Epithelial cell of proximal tubule (primary cell): ENCODE data around the gene ZSWIM6. TPM values are rescaled to one million over a fixed set of nuclear protein-coding genes. Genes with fewer than 3 reads are reported as not detected.

Source experiments
- DNase-seq: peaks from one replicate; pipeline ENCODE4 v3.0.0-alpha.2; 2011; ENCODE audit warnings: low read depth
- H3K4me3 ChIP-seq: 2 replicates; pipeline ENCODE4 v1.5.1; 2011; ENCODE audit warnings: low read depth, mild to moderate bottlenecking, low read length
- CTCF ChIP-seq: conservative IDR thresholded peaks from 2 replicates; pipeline ENCODE4 v1.5.1; 2012; ENCODE audit warnings: low read depth, mild to moderate bottlenecking, low read length
- total RNA-seq: library from RNA; depleted of rRNA; stranded (reverse); fragments of >200 nt; gene quantifications from 2 replicates; pipeline ENCODE4 v1.2.3, GENCODE V29; 2015

The ZSWIM6 gene
- total RNA-seq, 1 donor from 2014 or later: 8.2 TPM

- DNase-seq: no peak
- no peak for TF ChIP-seq CTCF
- H3K4me3 ChIP-seq: no peak overlapping the region
Observed at GRCh38 chr5:61504143-61504770, 172.2 kb downstream of the ZSWIM6 start.

GRCh38 chr5:61505281-61505680 lies 173.2 kb downstream of the ZSWIM6 start:
- no peak overlapping the region for H3K4me3 ChIP-seq
- no peak for TF ChIP-seq CTCF
- DNase-seq: no peak

- no peak for DNase-seq
- no peak overlapping the region for H3K4me3 ChIP-seq
- TF ChIP-seq CTCF: no peak
Observed at GRCh38 chr5:61507232-61507631, 175.2 kb downstream of the ZSWIM6 start.

DNA sequence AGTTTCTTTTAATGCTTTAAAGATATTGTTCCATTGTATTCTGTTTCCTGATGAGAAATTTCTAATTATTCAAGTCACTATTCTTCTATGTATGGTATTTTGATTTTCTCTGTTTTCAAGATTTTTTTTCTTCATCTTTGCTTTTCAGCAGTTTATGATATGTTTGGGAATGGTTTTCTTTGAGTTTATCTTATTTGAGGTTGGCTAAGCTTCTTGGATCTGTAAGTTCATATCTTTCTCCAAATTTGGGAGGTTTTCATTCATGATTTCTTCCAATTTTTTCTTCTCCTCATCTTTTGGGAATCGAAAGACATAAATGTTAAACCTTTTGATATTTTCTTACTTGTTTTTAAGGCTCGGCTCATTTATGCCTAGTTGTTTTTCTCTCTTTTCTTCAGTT lies 184.9 kb downstream of the ZSWIM6 start:
- H3K4me3 ChIP-seq: no peak overlapping the region
- DNase-seq: no peak
- no peak for TF ChIP-seq CTCF

DNA sequence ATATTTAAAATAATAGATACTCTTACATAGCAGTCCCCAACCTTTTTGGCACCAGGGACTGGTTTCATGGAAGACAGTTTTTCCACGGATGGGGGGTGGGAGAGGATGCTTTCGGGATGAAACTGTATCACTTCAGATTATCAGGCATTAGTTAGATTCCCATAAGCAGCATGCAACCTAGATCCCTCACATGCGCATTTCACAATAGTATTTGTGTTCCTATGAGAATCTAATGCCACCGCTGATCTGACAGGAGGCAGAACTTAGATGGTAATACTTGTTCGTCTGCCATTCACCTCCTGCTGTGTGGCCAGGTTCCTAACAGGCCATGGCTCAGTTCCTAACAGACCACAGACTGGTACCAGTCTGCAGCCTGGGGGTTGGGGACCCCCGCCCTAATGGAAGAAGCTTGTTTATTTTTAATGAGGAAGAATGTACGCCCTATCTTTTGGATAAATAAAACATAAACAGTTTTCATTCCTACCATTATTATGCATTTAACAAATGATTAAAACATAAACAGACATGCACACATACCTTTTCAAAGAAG lies 187.7 kb downstream of the ZSWIM6 start:
- TF ChIP-seq CTCF: no peak
- no peak for DNase-seq
- H3K4me3 ChIP-seq: no peak overlapping the region

- no peak for TF ChIP-seq CTCF
- DNase-seq: no peak
- no peak overlapping the region for H3K4me3 ChIP-seq
Observed at GRCh38 chr5:61523073-61523472, 191.0 kb downstream of the ZSWIM6 start.

DNA sequence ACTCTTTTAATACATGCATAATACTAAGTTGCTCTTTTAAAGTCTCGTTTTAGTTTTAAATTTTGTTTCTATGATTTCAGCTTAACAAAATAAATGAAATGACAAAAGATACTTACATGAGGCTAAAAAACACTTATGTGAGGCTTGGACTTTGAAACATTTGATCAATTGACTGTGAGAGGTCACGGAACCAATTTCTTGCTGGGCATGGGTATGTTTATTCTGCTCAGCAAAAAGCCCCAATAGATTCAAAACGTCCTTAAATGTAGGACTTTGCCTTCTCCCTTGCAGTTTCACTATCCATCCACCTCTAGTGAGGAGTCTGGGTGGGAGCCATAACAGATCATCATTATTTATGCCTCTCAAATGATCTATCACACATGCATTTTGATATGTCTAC lies 191.9 kb downstream of the ZSWIM6 start:
- TF ChIP-seq CTCF: no peak
- no peak for DNase-seq
- H3K4me3 ChIP-seq: no peak overlapping the region
